ENCODE results near the gene TRPM4.
"Not testable (repeated sequence)": the region's sequence is repeated elsewhere in the genome, so short reads cannot be mapped to it uniquely, and the experiment has no call there.

The TRPM4 gene

DNA sequence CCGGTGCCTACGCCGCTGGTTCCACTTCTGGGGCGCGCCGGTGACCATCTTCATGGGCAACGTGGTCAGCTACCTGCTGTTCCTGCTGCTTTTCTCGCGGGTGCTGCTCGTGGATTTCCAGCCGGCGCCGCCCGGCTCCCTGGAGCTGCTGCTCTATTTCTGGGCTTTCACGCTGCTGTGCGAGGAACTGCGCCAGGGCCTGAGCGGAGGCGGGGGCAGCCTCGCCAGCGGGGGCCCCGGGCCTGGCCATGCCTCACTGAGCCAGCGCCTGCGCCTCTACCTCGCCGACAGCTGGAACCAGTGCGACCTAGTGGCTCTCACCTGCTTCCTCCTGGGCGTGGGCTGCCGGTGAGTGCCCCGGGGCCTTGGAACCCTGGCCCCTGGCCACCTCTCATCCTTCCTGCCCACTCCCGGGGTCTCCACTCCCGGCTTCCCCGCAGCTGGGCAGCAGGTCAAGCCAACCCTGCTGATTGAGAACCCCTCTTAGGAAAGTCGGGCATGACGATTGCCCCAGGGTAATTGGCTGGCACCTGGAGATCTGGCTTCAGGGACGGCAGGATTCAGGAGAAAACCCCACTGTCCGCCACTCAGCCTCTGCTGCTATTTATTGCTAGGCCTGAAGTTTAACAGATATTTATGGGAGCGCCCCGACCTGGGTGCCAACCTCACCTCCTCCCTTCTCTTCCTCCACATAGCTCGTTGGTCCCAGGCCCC, 39.1 kb downstream of the TRPM4 start:
- no peak for DNase-seq

DNA sequence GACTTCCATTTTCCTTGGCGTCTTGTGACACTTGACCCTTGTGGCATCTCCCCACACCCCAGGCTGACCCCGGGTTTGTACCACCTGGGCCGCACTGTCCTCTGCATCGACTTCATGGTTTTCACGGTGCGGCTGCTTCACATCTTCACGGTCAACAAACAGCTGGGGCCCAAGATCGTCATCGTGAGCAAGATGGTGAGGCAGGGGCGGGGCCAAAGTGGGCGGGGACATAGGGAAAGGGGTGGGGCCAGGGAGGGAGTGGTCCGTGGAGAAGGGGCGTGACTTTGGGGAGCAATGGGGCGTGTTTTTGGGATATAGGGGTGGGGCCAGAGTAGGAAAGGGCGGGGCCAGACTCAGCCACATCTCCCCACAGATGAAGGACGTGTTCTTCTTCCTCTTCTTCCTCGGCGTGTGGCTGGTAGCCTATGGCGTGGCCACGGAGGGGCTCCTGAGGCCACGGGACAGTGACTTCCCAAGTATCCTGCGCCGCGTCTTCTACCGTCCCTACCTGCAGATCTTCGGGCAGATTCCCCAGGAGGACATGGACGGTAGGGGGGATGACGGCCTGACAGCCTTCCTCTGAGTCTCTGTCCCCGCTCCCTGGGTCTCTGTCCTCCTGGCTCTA, 42.8 kb downstream of the TRPM4 start:
- peak; percentile 22 for DNase-seq

DNA sequence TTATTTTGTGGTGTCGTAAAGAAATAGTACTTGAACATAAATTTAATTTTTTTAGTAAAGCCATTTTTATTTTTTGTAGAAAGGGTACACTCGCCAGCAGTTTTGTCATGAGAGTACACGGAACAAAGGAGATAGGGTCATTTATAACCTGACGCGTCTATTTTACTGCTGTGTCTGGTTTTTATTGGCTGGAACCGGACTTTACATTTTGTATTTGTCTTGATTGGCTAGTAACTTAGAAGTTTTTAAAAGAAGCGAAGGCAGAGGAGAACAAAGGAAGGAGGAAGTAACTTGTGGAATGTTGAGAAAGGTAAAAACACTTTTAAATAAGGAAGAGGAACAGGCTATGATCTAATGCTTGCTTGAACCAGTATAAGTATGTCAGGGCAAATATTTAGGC, 43.5 kb downstream of the TRPM4 start:
- no peak for DNase-seq

DNA sequence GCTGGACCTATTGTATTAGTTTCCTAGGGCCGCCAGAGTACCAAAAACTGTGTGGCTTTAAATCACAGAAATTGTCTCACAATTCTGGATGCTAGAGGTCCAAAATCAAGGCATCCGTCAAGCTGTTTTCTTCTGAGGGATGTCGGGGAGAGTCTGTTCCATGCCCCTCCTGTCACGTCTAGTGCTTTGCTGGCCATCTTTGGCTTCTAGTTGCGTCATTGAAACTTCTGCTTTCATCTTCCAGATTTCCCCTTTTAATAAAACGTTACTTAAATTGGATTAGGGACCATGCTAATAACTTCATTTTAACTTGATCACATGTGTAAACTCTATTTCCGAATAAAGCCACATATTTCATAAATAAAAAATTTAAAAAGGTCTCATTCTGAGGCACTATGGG, 47.5 kb downstream of the TRPM4 start:
- no peak for DNase-seq

DNA sequence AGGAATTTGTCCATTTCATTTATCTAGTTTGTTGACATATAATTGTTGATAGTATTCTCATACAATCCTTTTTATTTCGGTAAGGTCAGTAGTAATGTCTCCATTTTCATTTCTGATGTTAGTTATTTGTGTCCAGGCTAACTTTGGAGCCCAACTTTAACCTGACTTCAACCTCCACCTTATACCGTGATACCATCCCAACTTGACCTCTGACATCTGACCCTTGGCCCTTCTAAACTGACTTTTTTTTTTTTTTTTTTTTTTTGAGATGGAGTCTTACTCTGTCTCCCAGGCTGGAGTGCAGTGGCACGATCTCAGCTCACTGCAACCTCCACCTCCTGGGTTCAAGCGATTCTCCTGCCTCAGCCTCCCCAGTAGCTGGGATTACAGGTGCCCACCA, 51.9 kb downstream of the TRPM4 start:
- not testable (repeated sequence) for DNase-seq

DNA sequence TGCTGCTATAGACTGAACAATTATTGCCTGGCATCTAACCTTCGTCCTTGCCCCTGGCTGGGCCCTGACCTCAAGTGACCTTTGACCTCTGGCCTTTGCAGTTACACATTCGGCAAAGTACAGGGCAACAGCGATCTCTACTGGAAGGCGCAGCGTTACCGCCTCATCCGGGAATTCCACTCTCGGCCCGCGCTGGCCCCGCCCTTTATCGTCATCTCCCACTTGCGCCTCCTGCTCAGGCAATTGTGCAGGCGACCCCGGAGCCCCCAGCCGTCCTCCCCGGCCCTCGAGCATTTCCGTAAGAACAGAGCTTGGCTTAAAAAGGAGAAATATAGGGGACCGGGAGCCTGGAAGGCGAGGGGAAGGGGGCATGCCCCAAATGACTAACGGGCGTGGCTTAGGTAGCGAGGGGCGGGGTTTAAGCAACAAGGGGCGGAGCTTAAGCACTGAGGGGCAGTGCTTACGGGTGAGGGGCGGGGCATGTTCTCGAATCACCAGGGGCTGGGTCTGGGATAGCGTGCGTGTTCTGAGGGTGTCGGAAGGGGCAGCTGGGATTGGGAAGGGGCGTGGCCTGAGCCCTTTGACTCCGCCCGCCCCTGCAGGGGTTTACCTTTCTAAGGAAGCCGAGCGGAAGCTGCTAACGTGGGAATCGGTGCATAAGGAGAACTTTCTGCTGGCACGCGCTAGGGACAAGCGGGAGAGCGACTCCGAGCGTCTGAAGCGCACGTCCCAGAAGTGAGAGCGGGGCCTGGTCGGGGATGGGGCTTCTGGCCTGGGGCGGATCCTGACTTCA, 52.7 kb downstream of the TRPM4 start:
- peak; percentile 42 for DNase-seq

DNA sequence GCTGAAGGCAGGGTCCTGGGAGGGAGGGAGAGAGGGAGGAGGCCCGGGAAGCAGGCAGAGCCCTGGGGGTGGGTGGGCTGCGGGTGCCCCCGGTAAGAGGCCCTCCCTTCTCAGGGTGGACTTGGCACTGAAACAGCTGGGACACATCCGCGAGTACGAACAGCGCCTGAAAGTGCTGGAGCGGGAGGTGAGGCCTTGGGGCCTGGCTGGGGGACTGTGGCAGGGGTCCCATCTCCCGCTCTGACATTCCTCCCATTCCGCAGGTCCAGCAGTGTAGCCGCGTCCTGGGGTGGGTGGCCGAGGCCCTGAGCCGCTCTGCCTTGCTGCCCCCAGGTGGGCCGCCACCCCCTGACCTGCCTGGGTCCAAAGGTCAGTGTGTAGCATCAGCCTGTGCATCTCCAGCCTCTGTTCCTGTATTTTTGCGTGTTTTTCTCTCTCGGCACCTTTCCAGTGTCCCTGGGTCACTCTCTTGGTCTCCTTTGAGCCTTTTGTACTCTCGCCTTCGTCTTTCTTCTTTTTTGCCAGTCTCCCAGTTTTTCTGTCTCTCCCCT, 53.4 kb downstream of the TRPM4 start:
- no peak for DNase-seq

DNA sequence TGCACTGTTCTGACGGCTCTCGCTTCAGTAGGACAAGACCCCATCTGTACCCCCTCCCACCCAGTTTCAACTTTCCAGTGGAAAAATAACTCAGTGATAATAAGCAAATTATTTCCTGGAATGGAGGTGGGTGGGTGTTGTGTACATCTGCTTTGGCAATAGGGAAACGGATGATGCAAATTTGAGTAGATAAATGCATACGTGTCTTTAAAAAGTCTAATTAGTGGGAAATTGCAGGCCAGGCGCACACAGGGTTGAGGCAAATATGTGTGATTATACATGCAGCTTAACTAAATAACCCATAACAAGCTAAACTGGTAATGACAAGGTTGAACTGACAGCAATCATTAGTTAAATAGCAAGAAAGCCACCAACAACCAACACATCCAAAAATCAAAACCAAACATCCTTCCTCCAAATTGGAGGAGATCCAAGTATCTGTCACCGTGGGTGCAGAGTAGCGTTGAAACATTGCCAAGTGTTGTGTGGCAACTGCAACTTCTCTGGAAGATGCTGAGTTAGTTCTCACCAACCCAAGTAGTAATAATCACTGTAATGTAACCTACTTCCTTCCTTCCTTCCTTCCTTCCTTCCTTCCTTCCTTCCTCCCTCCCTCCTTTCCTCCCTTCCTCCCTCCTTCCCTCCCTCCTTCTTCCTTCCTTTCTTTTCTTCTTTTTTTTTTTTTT, 54.6 kb downstream of the TRPM4 start:
- DNase-seq, result no peak

DNA sequence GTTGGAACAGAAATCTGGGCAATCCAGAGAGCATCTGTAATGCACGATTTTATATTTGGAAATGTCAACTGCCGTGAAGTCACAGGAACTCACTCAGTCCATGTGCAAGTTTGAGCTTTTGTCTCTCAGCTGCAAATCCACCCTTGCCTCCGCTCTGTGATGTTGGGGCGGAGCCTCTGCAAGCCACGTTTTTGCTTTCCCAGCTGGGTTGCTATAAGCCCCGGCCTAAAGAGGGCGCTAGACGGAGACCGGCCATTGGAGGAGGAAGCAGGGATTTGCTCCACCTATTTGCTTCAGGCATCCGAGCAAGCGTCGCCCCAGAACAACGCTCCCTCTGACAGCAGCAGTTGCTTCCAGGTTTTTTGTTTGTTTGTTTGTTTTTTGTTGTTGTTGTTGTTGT, 56.2 kb downstream of the TRPM4 start:
- peak; percentile 20 for DNase-seq

DNA sequence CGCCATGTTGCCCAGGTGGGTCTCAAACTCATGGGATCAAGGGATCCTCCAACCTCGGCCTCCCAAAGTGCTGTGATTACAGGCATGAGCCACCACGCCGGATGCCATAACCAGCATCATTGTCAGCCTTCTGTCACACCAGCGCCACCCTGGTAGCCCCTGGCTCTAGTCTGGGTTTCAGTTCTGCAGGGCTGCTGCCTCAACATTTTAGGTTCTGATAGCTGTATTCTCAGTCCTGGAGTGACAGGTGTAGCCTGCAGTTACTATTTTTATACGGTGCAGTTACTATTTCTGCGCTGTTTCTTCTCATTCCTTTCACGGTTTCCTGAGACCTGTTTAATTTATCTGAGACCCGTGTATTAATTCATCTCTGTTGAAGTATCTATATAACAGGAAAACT, 57.1 kb downstream of the TRPM4 start:
- DNase-seq, result no peak

DNA sequence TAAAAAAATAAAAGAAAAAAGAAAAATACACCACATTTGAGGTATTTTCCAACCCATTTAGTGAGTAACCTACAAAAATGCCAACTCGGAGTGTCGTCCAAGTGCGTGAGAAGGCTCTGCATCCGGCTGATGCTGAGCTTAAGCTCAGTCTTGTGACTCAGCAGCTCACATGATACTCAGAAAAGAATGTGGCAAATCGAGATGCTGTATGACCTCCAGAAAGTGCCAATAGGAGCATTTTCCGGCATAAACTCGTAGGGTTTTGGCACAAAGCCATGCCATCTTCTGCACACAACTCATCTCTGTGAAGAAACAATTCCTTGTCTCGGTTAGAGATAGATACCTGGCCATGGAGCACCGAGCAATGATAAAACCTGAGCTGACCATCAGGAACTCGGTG, 58.5 kb downstream of the TRPM4 start:
- DNase-seq, result no peak

DNA sequence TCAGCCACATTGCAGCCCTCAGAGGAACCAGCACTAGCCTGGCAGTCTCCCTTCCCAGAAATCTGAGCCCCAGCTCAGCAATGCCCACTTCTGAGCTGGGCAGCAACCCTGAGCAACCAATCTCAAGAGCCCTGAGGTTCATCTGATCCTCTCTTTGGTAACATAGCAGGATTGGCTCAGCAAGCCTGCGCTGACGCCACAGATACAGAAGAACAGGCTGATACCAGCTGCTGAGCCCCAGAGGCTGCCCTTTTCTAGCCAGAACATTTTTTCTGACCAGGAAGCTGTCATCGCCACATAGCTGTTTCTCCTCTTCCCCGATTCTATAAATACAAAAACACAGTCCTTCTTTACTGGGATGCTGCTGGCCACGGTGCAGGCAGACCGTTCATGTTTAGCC, 59.8 kb downstream of the TRPM4 start:
- no peak for DNase-seq

DNA sequence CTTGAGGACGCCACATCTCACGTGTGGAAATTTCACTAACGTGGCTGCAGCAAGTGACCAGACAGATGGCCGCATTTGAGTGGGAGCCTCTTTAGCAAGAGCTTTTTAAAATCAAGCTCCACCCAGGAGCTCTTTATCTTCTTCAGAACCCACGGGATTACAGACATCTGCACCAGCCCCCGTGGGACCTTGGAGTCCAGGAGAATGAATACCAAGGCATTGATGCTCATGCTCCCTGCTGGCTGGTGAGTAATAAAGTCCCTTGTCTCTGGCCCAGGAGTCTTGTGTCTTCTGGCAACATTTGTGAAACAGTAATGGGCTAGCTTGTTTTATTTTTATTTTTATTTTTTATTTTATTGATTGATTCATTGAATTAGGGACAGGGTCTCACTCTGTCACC, 64.4 kb downstream of the TRPM4 start:
- no peak for DNase-seq

DNA sequence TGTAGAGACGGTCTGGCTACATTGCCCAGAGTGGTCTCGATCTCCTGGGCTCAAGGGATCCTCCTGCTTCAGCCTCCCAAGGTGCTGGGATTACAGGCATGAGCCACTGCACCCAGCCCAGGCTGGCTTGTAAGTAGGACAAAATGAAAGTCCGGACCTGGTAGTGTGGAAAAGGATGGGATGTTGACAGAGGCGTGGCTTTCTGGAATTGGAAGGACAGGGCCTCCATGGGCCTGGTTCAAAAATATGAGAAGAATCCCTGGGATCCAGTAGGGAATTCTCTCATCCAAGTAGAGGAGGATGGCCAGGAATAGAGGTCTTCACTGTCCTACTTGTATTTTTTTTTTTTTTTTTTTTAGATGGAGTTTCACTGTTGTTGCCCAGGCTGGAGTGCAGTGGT, 64.9 kb downstream of the TRPM4 start:
- DNase-seq, result no peak

DNA sequence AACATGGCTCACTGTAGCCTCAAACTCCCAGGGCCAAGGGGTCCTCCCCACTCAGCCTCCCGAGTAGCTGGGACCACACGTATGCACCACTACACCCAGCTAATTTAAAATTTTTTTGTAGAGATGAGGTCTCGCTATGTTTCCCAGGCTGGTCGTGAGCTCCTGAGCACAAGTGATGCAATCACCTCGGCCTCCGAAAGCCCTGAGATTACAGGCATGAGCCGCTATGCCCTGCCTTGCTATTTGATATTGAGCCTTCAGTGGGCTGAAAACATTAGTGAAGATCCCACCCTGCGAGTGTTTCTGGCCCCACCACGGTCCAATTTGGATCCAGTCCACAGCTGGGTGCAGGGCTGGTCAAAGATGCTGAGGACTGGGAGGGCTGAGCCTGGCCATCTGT, 65.9 kb downstream of the TRPM4 start:
- DNase-seq, result no peak

DNA sequence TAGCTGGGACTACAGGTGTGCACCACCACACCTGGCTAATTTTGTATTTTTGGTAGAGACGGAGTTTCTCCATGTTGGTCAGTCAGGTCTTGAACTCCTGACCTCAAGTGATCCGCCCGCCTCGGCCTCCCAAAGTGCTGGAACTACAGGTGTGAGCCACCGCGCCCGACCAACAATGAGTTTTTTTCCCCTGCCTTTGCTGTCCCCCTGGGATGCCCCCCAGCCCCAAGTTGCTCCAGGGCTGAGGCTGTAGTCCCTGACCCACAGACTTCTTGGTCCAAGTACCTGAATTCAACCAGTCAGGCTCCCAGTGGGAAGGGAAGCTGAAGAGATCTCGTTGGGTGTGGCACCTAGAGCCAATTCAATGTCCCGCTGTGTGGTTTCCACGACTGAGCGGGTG, 66.8 kb downstream of the TRPM4 start:
- not testable (repeated sequence) for DNase-seq

DNA sequence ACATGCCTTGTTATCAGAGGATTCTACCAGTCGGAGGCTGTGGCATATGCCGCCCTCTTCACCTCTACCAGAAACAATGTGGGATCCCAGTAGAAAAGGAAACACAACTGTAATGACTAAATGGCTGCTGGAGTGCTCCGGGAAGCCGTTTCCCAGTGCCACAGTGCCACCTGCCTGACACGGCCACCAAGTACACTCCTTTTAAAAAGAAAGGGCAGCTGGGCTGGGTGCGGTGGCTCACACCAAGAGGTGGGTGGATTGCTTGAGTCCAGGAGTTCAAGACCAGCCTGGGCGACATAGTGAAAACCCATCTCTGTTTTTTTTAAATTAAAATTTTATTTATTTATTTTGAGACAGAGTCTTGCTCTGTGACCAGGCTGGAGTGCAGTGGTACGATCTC, 67.3 kb downstream of the TRPM4 start:
- peak; percentile 56 for DNase-seq

DNA sequence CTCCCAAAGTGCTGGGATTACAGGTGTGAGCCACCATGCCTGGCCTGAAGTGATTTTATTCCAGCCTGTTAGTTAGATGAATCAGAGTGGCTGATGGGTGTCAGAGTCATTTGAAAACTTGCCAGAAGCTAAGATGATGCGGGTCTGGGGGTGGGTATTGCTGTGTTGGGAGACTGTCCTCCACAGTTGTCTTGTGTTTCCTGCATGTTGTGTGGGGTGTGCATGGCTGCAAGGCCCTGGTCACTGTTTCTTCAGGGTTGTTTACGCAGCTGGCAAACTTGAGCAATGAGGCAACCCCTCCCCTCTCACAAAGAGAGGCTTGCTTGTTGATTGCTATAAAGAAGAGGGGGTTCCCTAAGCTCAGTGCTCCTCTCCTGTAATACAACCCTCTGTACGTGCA, 71.8 kb downstream of the TRPM4 start:
- DNase-seq, result no peak

DNA sequence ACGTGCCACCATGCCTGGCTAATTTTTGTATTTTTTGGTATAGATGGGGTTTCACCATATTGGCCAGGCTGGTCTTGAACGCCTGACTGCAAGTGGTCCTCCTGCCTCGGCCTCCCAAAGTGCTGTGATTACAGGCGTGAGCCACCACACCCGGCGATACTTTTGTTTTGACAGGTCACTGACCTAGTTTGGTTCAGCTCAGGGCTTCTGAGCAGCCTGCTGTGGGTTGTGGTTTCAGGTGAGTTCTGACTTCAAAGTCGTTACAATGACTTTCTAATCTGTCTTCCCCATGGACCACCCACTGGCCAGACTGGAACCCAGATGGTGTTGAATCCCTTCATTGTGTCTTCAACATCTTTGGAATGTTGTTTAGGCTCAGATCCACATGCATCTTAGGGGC, 73.8 kb downstream of the TRPM4 start:
- peak; percentile 67 for DNase-seq

DNA sequence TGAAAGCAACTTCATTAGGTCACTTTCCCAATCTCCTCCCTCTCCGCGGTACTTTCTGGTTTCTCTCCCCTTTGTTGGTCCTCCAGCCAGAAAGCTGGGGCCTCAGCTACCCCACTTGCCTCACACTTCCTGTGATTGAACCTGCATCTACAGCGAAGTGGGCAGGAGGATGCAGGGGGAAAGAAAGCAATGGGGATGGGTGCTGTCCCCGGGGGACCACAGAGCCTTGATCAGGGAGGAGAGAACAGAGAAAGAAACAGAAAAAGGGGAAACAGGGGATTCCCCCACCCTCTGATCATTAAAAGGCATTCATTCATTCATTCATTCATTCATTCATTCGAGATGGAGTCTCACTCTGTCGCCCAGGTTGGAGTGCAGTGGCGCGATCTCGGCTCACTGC, 74.2 kb downstream of the TRPM4 start:
- DNase-seq, result peak; percentile 25

DNA sequence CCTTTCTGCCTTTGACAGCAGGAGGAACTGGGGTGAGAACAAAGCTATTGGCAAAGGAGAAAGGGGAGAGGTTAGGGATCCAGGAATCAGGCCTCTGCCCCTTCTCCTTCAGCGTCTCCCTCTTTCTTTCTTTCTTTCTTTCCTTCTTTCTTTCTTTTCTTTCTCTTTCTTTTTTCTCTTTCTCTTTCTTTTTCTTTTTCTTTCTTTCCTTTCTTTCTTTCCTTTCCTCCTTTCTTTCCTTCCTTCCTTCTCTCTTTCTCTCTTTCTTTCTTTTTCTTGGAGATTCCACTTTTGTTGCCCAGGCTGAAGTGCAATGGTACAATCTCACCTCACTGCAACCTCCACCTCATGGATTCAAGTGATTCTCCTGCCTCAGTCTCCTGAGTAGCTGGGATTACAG, 75.6 kb downstream of the TRPM4 start:
- no peak for DNase-seq

DNA sequence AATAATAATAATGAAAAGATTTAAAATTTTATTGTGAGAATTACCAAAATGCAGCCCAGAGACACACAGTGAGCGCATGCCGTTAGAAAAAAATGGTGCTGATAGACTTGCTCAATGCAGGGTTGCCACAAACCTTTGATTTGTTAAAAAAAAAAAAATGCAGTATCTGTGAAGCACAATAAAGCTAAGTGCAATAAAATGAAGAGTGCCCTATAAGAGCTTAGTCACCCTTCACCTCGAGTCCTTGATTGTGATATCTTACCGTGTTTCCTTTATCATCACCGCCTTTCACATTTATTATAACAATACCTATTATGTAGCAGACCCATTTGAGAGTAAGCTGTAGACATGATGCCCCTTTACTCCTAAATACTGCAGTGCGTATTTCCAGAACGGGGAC, 84.2 kb downstream of the TRPM4 start:
- no peak for DNase-seq

DNA sequence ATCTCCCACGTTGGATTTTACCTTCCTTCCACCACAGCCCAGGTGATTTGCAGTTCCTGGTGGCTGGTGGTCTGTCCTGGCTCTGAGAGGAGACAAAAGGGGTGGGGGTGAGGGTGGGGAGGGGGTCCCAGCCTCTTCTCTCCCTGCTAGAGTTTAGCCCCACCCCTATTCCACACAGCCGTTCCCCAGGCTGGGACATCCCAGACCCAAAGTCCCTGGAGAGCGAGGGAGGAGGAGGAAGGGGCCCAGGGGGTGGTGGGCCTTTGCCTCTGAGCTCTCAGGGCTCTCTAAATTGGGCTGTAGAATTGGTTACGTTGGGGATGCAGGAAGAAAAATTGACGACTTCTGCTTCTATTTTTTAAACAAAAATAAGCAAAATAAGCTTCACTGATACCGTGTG, 85.5 kb downstream of the TRPM4 start:
- DNase-seq, result no peak
